H7 (cell line): ENCODE measurements around the gene CD4. TPM values are rescaled to one million over a fixed set of nuclear protein-coding genes. Genes with fewer than 3 reads are reported as not detected.

Experiments used
- DNase-seq: peaks from one replicate; pipeline ENCODE4 v3.0.0; 2012
- H3K27me3 ChIP-seq: 2 replicates; pipeline ENCODE4 v1.6.0; 2011; ENCODE audit warnings: mild to moderate bottlenecking, low read length; ENCODE audit not compliant: control insufficient read depth, insufficient read depth
- H3K36me3 ChIP-seq: replicated peaks from 2 replicates; pipeline ENCODE4 v1.5.1; 2011; ENCODE audit warnings: low read length; ENCODE audit not compliant: control insufficient read depth, insufficient read depth
- H3K4me3 ChIP-seq: 2 replicates; pipeline ENCODE4 v1.5.1; 2011; ENCODE audit warnings: low read depth, mild to moderate bottlenecking, control low read depth, low read length, moderate library complexity; ENCODE audit not compliant: insufficient read depth
- total RNA-seq: library from RNA; depleted of rRNA; stranded (reverse); fragments of >200 nt; shearing (Covaris generic); gene quantifications from 2 replicates; pipeline ENCODE4 v1.2.3, GENCODE V29; 2014

The CD4 gene
- total RNA-seq, 1 experiment from 2014 or later = 0.66 TPM

- H3K36me3 ChIP-seq = peaks cover 30% of the 10 kb centered on the region
- H3K27me3 ChIP-seq = no peaks in the 10 kb centered on the region
- H3K4me3 ChIP-seq = no peak overlapping the region
- DNase-seq = peak; percentile 73
Measured at GRCh38 chr12:6843118-6843902, 54.0 kb downstream of the CD4 start.

GRCh38 chr12:6845395-6845794, 56.1 kb downstream of the CD4 start:
- DNase-seq = no peak
- H3K36me3 ChIP-seq = peaks cover 40% of the 10 kb centered on the region
- no peaks in the 10 kb centered on the region for H3K27me3 ChIP-seq
- no peak overlapping the region for H3K4me3 ChIP-seq

DNA sequence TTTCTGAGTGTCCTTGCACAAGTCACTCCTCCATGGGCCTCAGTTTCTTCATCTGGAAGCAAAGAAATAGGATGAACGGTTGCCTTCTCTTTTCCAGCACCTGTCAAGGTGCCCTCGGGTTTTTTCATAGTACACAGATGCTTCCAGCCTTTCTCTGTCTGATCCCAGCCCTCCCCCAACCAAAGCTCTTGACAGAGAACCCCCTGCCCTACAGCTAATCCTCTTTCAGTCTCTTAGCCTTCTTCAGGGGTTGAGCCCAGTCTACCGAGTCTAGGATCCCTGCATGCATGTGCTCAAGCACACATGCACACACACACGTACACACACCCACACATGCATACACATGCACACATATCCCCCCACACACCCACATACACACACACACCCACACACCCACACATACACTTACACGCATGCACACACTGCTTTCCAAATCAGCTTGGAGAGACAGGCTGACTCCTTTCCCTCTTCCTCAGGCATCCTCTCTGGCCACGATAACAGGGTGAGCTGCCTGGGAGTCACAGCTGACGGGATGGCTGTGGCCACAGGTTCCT, 57.1 kb downstream of the CD4 start:
- Histone ChIP-seq H3K4me3 (no peak overlapping the region), H3K36me3 (peaks cover 40% of the 10 kb centered on the region)

DNA sequence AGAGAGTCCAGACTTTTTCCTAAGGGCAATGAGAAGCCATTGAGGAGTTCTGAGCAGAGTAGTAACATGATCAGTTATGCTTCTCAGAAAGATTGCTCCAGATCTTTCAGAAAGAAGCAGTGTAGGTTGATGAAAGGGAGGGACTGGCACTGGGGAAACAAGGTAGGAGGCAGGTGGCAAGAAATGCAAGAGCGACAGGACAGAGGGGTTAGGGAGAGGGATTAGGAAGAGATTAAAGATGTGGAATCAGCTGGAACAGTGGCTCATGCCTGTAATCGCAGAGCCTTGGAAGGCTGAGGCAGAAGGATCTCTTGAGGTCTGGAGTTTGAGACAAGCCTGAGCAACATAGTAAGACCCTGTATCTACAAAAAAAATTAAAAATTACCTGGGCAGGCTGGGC, 58.3 kb downstream of the CD4 start:
- Histone ChIP-seq H3K36me3 (peaks cover 40% of the 10 kb centered on the region), H3K27me3 (no peaks in the 10 kb centered on the region)

More for the DNA sequence above, 57.1 kb downstream of the CD4 start:
- no peaks in the 10 kb centered on the region for H3K27me3 ChIP-seq
- DNase-seq = no peak

GRCh38 chr12:6849427-6849826, 60.1 kb downstream of the CD4 start:
- Histone ChIP-seq H3K27me3 (no peaks in the 10 kb centered on the region), H3K4me3 (no peak overlapping the region), H3K36me3 (peaks cover 37% of the 10 kb centered on the region)
- DNase-seq = no peak

More for the DNA sequence above, 58.3 kb downstream of the CD4 start:
- no peak for DNase-seq
- H3K4me3 ChIP-seq = no peak overlapping the region

DNA sequence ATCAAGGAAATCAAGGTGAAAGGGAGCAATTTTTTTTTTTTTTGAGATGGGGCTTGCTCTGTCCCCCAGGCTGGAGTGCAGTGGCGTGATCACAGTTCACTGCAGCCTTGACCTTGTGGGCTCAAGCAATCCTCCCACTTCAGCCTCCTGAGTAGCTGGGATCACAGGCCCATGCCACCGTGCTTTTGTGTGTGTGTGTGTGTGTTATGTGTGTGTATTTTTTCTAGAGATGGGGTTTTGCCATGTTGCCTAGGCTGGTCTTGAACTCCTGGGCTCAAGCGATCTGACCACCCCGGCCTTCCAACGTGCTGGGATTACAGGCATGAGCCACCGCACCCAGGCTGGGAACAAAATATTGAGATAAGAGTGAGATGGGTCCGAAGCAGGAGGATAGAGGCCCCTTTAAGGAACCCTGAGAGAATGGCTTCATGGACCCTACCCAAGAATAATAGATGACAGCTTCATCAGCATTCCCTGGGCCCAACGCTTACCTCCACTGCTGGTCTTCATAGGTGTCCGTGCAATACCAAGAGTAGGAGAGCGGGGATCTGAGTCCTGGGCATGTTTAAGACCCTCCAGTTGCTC, 60.7 kb downstream of the CD4 start:
- DNase-seq = no peak
- H3K27me3 ChIP-seq = no peaks in the 10 kb centered on the region
- peaks cover 37% of the 10 kb centered on the region for H3K36me3 ChIP-seq
- peak overlapping the region; percentile 98 for H3K4me3 ChIP-seq

DNA sequence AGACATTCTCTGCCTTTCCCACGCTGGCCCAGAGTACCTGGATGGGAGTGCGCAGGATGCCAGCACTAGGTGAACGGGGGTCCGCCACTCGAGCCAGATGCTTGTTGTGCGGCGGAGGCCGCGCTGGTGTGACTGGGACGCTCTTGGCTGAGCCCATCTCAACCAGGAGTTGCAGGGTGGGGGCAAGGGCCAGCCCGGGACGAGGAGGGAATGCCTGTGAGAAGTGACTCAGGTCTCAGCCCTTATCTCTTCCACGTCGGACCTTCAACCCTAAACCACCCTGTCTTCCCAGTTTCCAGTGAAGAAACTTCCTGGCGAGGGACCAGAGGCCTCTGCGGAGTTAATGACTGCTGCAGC, 61.4 kb downstream of the CD4 start:
- peak; percentile 69 for DNase-seq
- no peaks in the 10 kb centered on the region for H3K27me3 ChIP-seq
- peak overlapping the region; percentile 98 for H3K4me3 ChIP-seq
- H3K36me3 ChIP-seq = peaks cover 38% of the 10 kb centered on the region

DNA sequence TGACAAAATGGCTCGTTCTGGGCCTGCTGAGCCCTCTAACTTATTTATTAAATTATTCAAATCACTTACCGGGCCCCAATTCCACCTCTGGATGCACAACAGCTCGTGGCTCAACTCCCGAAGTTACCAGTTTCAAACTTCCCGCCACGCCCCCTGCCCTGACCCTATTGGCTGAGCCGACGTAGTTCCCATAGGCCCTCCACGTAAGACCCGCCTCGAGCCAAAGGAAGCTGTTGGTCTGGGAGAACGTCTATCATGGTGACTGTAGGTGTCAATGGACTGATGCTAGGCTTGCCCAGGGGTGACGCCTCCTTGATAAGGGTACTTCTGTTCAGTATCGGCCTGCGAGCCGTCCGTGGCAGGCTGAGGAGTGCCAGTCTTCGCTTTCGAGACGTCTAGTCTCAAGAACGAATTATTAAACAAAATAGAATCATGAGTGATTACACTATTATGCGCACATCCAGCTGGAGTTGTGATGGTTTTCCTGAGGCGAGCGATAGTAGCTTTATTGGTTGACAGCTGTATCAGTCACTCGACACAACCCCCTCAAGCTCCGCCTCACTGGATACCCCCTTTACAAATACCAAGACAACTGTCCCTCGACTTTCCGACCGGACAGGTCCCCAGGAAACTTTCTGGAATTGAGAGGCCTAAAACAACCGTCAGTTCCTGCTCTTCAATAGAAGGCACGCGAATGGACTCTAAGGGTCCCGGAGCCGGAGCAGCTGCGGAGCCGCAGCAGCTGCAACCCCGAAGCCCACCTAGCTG, 62.0 kb downstream of the CD4 start, which contains the start of gene CDCA3:
CDCA3 (minus strand) TSS at position 134 of the 768 bp plus-strand sequence. CDS start 334 bp downstream, outside the sequence.
- Histone ChIP-seq H3K27me3 (no peaks in the 10 kb centered on the region), H3K4me3 (peak within 1 kb of the TSS; percentile 98), H3K36me3 (peaks cover 37% of the 10 kb centered on the region)
- DNase-seq = peak; percentile 100

DNA sequence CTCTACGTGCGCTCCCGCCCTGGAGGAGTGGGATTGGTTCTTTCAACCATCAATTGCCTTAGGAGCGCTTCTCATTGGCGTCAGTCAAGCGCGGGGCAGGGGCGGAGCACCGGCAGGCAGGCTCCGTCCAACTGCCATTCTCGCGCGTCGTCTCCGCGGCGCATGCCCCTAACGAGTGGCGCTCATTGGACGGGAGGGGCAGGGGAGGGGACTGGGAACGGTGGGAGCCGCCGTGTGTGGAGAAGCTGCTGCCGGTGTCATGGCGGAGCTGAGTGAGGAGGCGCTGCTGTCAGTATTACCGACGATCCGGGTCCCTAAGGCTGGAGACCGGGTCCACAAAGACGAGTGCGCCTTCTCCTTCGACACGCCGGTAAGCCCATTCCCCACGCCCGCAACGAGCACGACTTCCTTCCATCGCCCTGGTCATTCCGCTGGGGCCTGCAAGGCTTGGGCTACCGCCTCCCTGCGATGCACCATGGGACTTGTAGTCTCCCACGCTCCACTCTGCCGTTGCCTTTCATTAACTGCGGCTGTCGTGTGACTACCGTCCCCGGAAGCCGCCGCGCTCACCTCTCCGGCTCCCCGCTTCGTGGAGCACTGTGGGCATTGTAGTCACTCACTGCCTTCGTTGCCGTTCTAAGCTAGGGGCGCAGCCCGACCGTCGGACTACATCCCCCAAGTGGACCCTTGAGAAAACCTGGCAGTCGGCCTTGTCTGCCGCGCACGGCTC, 62.8 kb downstream of the CD4 start, which contains the start of gene USP5:
USP5 (plus strand) TSS at position 230 of the 730 bp plus-strand sequence; CDS start at position 260, 30 bp downstream.
- peak; percentile 99 for DNase-seq
- no peaks in the 10 kb centered on the region for H3K27me3 ChIP-seq
- peak within 1 kb of the TSS; percentile 98 for H3K4me3 ChIP-seq
- H3K36me3 ChIP-seq = peaks cover 38% of the 10 kb centered on the region

GRCh38 chr12:6852651-6853354, 63.5 kb downstream of the CD4 start:
- Histone ChIP-seq H3K36me3 (peaks cover 38% of the 10 kb centered on the region), H3K4me3 (peak overlapping the region; percentile 61), H3K27me3 (no peaks in the 10 kb centered on the region)
- peak; percentile 87 for DNase-seq

GRCh38 chr12:6853626-6854025, 64.3 kb downstream of the CD4 start:
- Histone ChIP-seq H3K27me3 (no peaks in the 10 kb centered on the region), H3K36me3 (peaks cover 38% of the 10 kb centered on the region), H3K4me3 (no peak overlapping the region)
- no peak for DNase-seq

- no peak for DNase-seq
- H3K27me3 ChIP-seq = no peaks in the 10 kb centered on the region
- H3K36me3 ChIP-seq = peaks cover 35% of the 10 kb centered on the region
- H3K4me3 ChIP-seq = no peak overlapping the region
Measured at GRCh38 chr12:6854036-6854435, 64.7 kb downstream of the CD4 start.

DNA sequence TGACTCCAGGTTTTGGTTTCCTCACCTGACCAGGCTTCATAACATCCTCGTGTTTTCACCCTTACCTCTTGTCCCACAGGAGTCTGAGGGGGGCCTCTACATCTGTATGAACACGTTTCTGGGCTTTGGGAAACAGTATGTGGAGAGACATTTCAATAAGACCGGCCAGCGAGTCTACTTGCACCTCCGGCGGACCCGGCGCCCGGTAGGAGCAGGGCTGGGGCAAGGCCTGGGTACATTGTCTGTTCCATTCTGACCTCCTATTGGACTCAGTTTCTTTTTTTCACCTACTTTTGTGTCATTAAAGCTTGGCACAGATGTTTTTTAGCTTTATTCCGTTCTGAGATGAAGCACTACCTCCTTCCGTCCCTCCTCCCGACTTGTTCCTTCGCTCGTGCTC, 66.0 kb downstream of the CD4 start:
- no peak for DNase-seq
- H3K4me3 ChIP-seq = no peak overlapping the region
- peaks cover 29% of the 10 kb centered on the region for H3K36me3 ChIP-seq
- no peaks in the 10 kb centered on the region for H3K27me3 ChIP-seq
